Dedifferentiated amniotic fluid mesenchymal stem cell (primary cell): ENCODE results near the gene AMPH.

Source experiments
- DNase-seq: peaks from one replicate; pipeline ENCODE4 v3.0.0-alpha.2; 2016; ENCODE audit errors: extremely low spot score

AMPH gene

DNA sequence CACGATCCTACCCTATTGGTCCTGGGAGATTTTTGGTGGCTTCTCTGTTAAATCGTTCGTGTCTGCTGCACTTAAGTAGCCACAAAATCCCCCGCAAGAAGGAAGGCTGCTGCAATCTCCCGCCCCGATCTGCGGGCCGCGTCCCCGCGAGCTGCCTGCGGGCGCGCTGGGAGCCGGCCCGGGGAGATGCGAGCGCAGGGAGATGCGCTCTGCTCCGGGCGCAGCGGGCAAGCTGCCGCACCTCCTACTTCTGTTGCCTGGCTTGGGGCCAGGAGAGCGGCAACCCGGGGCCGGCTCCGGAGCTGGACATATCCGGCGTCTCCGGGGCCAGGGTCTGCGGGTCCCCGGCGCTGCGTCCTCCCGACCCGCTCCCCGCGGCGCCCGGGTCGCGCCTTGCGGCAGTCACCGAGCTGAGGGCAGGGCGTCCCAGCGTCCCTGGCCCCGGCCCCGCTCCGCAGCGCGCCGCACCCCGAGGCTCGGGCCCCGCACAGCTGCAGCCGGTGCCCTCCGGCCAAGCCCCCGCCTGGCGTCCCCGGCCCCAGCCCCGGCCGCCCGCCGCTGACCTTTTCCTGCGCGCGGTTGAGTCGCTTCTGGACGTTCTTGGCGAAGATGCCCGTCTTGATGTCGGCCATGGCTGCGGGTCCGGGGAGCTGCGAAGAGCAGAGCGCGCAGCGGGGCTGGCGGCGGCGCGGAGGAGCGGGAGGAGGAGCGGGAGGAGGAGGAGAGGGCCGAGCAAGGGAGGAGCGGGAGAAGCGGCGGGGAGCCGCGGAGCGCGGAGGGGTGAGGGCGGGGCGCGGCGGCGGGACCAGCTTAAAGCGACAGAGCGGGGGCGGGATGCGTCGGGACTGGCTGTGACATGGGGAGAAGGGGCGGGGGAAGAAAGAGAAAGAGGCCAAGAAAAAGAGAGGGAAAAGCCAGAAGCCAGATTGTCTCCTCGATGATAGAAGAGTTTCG is at the start of gene AMPH:
TSS of gene AMPH (minus strand) at position 654 of the 954 bp plus-strand sequence. CDS start at position 632, 22 bp downstream.
- peak; percentile 37 for DNase-seq

DNA sequence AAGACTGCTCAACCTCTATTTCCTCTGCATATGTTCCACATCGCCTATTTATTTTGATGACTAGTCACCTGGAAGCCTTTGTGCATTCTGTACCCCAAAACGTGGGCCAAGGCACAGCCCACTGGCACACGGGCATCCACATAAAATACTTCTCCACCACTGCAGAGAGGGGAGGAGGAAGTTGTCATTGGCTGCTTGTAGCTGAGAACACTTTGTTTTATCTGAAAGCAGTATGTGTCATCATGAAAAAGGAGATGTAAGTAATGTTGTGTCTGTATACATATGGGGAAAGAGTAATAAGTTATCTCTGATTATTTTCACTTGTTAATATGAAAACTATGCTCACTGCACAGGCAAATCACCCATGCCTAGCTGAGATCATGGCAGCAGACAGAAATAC is 48.2 kb upstream of the AMPH start:
- no peak for DNase-seq

GRCh38 chr7:38678698-38679054 is 47.5 kb upstream of the AMPH start:
- DNase-seq: no peak

DNA sequence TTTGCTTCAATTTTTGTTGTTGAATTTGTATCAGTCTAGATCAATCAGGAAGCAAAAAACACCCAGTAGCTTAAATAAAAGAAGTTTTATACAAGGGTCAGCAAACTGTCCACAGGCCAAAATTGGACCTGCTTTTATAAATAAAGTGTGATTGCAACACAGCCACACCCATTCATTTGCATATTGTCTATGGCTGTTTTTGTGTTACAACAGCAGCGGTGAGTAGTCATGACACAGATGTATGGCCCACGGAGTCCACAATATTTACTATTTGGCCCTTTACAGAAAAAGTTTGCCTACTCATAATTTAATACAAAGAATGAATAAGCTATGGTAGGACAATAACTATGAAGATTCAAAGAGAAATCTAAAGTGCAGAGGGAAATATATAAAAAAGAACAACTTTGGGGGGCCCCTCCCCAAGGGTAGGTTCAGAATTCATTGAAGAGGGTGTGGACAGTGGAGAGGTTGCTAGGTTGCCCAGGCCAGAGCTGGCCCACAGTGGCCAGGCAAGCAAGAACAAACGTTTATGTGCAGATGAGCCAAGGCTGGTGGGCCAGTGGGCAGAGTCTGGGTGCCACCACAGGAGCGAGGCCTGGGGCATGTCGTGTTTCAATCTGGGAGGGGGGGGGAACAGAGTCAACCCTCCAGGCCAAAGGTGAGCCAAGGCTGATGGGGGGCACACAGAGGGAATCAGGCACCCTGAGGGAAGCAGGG is 47.0 kb upstream of the AMPH start:
- DNase-seq: no peak

- DNase-seq: no peak
These were observed 44.4 kb upstream of the AMPH start for GRCh38 chr7:38675494-38676106.

DNA sequence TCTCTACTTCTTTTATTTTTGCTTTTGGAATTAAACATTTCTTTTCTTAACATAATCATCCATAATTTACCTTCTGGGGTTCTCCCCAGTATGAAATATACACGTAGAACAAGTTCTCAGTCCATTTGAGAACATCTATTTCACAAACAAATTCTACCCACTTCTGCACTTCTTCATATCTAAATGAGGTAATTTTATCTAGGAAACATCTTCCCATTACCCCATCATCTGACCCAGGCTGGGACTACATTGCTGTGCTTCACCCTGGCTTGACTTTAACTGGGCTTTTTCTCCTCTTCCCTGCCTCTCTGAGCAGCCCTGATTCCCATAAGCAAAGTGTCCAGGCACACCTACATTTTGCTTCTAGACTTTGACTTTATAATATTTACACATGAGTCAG is 43.3 kb upstream of the AMPH start:
- no peak for DNase-seq

DNA sequence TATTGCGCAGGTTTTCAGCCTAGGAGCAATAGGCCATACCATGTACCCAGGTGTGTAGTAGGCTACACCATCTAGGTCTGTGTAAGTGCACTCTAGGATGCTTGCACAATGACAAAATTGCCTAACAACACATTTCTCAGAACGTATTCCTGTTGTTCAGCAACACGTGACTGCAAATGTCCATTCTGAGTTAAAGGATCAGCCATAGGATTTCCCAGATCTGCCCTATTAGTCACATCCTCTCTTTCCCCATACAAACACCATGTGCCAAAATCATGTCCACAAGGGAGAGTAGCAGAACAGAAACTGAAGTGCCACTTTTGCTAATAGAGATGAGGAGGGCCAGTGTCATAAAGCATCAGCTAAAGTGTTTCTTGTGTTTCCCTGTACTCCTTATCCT is 42.6 kb upstream of the AMPH start:
- DNase-seq: no peak

- no peak for DNase-seq
These were observed 41.0 kb upstream of the AMPH start for GRCh38 chr7:38671911-38672905.

- no peak for DNase-seq
These were observed 38.9 kb upstream of the AMPH start for GRCh38 chr7:38669965-38670520.

GRCh38 chr7:38664972-38665371 is 33.8 kb upstream of the AMPH start:
- no peak for DNase-seq

GRCh38 chr7:38660427-38661099 is 29.4 kb upstream of the AMPH start:
- peak; percentile 49 for DNase-seq

GRCh38 chr7:38659931-38660330 is 28.8 kb upstream of the AMPH start:
- no peak for DNase-seq

- DNase-seq: no peak
These were observed 27.7 kb upstream of the AMPH start for GRCh38 chr7:38658921-38659320.

GRCh38 chr7:38656968-38657367 is 25.8 kb upstream of the AMPH start:
- DNase-seq: no peak

DNA sequence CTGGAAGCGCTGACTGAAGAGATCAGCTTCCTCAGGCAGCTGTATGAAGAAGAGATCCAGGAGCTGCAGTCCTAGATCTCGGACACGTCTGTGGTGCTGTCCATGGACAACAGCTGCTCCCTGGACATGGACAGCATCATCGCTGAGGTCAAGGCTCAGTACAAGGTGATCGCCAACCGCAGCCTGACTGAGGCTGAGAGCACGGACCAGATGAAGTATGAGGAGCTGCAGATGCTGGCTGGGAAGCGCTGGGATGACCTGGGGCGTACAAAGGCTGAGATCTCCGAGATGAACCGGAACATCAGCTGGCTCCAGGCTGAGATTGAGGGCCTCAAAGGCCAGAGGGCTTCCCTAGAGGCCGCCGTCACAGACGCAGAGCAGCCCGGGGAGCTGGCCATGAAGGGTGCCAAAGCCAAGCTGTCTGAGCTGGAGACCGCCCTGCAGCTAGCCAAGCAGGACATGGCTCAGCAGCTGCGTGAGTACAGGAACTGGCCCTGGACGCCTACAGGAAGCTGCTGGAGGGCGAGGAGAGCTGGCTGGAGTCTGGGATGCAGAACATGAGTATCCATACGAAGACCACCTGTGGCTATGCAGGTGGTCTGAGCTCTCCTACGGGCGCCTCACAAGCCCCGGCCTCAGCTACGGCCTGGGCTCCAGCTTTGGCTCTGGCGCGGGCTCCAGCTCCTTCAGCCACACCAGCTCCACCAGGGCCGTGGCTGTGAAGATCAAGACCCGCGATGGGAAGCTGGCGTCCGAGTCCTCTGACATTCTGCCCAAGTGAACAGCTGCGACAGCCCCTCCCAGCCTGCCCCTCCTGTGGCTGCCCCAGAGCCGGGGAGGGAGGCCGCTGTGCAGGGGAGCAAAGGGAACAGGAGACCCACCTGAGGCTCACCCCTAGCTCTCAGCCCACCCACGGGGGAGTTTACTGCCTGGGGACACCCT is 24.9 kb upstream of the AMPH start:
- DNase-seq: no peak

DNA sequence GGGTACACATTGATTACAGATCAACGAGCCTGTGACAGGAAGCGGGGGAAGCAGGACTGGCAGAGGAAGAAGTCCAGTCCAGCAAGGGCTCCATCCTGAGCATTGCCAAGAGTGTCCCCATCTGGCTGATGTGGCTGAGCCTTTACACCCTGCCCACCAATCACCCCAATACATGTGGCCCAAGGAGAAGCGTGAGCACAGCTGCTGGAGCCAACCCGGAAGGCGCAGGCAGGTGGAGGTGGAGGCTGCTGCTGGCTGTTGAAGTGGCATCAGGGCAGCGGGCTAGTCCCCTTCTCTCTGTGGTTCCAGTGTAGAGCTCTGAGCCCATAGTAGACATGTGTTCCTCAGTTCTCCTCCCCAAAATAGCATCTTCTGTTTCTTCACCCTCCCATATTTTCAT is 6.8 kb upstream of the AMPH start:
- DNase-seq: no peak

GRCh38 chr7:38632411-38632810 is 1.2 kb upstream of the AMPH start:
- no peak for DNase-seq

DNA sequence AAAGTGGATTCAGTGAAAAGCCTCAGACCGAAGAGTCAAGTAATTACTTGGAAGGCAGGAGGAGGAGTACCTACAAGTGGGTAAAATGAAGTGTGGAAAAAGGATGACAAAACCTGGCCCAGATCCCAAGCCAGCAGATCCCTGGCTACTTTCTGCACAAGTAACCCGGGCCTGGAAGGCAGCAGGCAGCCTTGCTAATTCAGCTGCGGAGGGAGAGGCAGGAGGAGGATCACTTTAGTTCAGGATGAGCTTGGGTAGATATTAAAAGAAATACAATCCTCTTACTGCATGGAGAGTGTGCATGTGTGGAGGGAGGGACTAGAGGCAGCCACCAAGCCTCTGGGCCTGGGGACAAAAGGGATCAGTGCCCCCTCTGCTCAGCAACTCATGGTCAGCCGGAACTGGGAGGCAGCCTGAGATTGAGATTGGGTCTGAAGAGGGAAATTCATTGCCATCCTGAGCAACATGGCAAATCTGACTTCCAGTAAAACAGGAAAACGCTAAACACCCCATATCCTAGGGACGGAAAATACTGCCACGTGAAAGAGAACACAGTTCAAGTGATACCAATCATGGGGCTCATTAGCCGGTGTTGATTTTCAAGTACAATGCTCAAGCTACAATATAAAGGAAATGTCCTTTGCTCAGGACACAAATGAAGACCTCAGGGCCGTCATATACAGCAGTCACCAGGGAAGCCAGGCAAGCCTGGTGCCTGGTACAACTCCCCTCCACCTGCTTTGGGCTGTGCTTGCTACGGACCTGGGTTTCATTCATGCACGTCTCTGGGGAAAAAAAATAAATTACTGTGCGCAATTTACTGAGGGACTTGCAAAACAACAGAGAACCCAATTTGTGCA is 1.3 kb downstream of the AMPH start:
- DNase-seq: no peak
